Activated CD4-positive, alpha-beta T cell treated with anti-CD3 and anti-CD28 coated beads, Interleukin-2, amount 50 U/mL, for 16 hours (primary cell): ENCODE measurements around the gene LGR6.
"Not testable (repeated sequence)": the region's sequence is repeated elsewhere in the genome, so short reads cannot be mapped to it uniquely, and the experiment has no call there.

ENCODE experiments used
- DNase-seq: peaks from one replicate; pipeline ENCODE4 v3.0.0-alpha.2; 2020

LGR6 gene

DNA sequence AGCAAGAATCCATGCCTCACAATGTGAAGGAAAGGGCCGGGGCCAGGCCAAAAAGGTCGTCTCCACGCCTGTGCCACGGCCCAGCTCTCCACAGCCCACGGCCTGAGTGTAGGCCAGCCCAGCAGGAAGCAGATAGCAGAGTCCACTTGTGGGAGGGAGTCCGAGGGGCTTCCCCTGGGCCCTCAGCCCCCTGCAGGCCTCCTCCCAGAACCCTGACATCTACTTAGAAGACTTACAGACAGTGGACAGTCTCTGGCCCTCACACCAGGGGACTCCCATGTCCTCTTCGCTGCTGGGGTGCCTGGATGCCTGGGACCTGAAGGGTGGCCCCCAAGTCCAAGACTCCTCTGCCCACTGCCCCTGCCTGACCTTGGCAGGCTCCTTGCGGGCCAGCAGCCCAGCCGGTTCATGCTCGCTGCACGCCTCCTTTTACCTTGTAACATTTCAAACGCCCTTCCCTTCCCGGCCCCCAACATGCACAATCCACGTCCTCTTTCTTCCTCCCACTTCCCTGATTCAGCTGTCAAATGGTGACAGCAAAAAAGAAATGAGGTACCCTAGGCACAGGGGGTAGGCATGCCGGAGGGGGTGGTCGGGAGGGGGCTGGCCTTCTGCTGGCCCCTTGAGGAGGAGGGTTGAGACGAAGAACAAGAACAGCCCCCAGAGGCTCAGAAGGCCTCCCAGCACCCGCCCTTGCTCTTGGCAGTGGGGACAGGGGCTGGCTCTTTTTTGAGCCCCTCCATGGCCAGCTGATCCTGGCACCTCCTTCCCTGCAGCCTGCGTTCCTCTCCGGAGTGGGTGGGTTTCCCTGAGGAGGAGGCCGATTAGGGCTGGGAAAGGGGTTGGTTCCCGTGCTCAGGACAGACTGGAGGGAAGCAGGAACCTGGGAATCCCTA lies 32.2 kb upstream of the LGR6 start:
- no peak for DNase-seq

DNA sequence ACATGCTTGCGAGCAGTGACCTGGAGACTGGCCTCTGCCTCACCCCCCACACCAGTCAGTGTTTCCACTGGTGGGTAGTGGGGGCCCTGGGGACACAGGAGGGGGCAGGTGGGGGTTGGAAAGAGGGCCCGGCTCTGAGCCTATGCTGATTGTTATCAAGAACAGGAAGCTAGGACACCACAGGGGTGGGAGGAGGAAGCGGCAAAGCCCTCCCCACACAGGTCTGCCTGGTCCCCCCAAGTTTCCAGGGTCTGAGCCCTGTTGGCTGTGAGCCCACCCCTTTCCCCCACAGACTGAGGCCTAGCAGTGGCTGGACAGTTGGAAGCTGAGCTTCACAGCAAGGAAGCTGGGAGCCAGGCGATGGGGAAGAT lies 31.6 kb upstream of the LGR6 start:
- DNase-seq, result peak; percentile 64

DNA sequence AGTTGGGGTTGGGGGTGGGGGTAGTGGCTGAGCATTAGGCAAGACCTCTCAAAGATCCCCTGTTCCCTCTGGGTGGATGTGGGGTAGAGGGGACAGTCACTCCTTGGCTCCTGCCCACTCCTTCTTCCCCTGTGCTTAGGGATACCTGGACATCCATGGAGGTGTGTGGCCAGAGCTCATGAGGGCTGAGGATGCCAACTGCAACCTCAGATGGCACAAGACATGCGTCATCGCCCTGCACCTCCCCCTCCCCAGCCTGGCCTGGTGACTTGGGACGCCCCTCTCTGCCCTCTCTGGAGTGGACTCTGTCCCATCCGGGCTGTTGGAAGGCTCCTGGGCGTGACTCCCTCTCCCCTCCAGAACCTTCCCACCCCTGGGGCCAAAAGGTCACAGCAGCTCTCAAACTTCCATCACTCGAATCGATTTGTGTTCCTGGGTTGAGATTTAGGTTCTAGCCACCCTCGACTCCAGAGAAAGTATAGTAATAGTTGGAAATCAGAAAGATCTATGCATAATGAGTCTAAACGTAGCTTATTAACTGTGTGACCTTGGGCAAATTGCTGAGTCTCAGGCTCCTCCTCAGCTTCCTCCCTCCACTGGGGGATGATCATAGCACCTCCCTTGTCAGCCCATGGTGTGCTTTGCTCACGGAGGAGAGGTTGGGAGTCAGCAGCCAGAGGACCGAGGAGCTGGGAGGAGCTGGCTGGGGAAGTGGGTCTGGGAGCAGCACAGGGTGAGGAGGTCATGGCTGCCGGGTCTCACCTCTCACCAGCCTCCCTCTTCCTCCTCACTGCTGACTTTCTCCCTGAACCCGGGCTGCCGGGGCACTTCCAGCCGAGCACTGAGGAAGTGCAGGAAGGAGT lies 30.9 kb upstream of the LGR6 start:
- DNase-seq, result peak; percentile 63

DNA sequence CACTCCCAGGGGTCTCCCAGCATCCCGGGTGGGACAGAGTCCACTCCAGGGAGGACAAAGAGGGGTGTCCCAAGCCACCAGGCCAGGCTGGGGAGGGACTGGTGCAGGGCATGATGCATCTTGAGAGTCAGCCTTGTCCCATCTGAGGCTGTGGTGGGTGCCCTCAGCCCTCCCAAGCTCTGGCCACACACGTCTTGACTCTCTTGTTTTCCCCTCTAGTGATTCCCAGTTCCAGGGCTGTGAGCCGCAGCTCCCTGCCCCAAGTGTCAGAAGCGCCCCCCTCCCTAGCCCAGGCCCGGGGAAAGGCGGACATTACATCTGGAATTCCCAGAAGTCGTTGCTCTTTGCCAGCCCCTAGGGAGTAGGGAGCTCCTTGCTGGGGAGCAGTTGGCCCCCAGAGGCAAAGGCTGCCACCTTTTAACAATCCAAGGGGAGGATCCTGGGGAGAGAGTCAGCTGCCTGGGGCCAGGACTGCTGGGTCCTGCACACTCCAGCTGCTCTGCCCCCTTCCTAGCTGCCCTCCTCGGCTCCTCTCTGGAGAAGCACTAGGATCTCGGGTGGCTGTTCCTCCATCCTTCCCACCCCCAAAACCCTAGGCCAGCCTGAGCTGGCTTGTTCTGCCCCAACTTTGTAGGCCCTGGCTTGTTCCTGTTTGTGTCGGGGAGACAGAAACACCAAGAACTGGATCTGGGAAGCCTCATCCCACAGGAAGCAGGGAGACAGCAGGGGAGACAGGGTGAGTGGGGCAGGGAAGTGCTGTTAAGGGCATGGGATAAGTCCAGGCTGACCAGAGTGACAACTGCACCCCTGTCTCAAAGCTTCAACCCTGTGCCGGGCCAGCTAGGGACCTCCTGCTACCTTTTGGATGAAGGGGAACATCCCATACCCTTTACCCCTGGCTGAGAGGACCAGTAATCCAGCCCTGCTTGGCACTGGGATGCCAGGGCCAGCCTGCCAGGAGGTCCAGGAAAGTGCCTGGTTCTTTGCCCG lies 30.0 kb upstream of the LGR6 start:
- DNase-seq, result no peak

DNA sequence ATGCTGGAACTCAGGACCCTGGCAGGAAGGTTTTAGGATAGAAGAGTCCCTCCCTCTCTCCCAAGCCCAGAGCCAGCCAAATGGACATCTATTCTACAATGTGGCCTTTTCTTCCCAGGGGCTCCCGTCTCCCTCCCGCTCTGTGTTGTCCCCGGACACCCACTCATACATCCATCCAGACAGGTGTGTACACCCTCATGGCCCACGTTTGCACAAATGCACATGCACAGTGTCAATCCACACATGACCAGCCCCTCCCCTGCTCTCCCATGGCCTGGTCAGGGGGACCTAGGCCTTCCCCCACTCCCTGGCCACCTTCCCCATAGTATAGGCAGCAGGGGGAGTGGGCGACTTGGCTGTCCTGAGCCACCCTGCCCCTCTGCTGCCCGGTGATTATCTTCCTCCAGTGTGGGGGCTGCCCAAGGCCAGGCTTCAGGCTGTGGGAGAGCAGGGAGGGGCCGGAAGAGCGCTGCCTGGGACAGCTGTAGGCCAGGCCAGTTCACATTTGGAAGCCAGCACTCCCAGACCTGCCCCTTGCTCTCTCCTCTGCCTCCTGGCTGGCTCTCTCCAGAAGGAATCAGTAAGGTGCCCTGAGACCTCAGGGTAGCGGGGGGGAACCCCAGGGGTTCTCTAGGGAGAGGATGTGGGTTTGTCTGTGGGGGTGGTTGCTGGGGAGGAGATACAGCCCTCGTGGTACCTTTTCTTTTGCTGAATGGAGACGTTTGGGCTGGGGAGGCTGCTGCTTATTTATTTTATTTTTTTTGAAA lies 29.1 kb upstream of the LGR6 start:
- DNase-seq, result peak; percentile 82

DNA sequence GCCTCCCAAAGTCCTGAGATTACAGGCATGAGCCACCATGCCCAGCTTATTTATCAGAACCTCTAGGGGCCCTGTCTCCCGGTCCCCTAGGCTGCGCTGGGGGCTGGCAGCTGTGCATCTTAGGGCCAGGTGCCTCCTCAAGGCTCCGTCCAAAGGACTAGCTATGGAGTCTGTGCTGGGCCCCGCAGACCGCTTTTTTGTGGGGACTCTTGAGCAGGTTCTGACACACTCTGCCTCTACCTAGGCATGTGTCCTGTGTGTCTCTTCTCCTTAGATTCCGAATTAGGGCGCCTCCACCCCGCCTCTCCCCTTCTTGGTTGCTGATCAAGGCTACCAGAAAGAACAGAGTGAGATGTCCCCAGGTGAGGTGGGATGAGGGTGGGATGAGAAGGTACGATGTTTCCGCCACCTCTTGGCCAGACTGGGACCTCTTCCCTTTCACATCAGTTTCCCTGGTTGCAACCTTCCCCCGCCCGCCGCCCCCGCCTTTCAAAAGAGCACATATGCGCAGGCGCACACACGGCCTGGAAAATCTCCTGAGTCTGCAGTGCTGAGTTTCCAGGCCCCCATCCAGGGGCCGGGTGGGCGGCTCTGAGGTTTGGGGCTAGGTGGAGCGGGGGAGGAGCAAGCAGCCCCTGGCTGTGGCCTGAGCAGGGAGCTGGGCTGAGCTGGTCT lies 28.2 kb upstream of the LGR6 start:
- no peak for DNase-seq

DNA sequence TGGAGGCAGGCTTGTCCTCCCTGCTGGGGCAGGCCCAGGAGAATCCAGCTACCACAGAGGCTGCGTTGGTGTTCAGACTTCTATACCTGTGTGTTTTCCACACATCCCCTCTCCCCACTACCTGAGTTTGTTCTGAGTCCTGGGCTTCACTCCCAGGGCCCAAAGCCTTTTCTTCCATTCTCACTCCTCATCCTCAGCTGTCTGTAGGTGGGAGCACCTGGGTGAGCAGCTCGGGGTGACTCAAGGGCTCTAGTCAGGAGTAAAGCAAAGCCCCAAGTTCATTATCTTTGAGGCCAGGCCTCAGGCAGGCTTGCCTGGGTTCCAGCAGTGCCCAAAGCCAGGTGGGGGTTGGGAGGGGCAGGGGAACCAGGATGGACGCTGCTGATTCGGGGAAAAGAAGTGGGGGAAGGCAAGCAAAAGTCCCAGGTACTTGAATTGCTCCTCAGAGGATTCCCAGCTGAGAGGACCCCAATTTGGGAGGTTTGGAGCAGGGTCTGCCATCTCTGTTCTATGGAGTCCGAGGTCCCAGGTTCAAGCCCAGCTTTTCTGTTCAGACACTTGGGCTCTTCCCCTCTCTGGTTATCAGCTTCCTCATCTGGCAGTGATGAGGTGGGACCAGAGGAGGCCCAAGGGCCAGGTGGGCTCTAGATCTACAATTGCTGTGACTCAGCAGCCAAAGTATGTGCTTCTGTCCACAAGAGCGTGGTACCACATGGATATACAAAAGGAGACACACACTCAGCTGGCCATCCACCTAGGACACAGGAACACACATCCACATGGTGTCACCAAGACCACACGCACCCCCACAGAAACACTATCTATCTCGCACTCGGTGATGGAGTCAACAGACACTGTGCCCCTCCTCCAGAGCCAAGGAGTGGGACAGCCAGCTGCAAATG lies 27.4 kb upstream of the LGR6 start:
- DNase-seq, result no peak

DNA sequence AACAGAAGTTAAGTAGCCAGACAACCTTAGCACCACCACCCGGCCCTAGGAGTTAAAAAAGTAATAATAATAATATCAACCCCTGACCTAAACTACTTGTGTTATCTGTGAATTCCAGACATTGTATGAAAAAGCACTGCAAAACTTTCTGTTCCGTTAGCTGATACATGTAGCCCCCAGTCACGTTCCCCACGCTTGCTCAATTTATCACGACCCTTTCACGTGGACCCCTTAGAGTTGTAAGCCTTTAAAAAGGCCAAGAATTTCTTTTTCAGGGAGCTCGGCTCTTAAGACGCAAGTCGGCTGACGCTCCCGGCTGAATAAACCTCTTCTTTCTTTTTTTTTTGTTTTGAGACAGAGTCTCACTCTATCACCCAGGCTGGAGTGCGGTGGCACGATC lies 26.5 kb upstream of the LGR6 start:
- DNase-seq, result not testable (repeated sequence)

DNA sequence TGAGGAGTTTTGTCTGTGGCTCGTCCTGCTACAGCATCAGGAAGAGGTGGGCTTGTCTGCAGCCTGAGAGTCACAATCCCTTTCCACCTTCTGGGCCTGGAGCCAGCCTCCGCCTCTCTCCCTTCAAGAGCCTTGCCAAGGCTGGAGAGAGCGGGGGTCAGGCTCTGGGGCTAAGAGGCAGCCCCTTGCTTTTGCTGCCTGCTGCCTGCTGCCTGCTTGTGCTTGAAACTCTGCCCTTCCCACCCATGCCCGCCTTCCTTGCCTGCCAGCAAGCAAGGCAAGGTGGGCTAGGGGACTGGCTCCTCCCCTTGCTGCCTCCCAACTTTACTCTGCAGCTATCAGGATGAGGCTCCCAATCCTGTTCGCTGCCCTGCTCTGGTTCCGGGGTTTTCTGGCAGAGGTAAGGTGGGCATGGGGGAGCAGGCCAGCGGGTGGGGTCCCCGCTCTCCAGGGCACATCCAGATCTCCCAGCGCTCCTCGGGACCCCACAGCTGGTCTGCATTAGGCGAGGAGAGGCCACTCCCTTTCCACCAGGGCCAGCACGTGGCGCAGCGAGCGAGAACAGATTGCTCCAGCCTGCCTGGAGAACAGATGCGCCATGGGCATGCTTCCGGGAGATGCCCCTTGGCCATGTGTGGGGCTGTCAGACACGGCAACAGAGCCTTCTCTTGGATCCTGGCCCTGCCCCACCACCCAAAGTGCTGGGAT lies 25.7 kb upstream of the LGR6 start:
- no peak for DNase-seq

DNA sequence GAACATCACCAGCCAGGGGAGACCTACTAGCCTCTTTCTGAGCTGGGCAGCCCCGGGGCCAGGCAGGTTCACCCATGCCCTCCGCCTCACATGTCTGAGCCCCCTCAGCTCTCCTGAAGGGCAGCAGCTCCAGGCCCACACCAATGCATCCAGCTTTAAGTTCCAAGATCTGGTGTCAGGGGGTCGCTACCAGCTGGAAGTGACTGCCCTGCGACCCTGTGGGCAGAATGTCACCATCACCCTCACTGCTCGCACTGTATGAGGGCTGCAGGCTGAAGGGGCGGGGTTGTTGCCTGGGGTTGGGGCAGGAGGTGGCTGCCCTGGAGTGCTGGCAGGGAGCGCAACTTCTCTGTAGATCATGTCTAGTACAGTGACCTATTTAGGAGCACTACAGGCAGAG lies 24.7 kb upstream of the LGR6 start:
- DNase-seq, result no peak

DNA sequence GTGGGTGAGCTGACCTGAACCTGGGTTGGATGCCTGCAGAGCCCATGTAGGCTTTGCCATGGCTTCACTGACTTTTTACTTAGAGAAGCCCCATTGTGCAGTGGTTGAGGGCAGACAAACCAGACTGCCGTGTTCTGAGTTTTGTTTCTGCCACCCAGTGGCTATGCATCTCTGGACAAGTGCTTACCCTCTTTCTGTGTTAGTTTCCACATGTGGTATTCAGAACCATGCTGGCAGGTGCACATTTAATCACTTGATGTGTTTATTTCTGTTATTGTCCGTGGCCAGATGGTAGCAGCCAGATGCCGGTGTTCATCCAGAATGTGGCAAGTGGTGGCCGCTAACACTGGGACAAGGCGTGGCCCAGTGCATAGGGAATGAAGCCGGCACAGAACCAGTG lies 22.9 kb upstream of the LGR6 start:
- DNase-seq, result no peak

DNA sequence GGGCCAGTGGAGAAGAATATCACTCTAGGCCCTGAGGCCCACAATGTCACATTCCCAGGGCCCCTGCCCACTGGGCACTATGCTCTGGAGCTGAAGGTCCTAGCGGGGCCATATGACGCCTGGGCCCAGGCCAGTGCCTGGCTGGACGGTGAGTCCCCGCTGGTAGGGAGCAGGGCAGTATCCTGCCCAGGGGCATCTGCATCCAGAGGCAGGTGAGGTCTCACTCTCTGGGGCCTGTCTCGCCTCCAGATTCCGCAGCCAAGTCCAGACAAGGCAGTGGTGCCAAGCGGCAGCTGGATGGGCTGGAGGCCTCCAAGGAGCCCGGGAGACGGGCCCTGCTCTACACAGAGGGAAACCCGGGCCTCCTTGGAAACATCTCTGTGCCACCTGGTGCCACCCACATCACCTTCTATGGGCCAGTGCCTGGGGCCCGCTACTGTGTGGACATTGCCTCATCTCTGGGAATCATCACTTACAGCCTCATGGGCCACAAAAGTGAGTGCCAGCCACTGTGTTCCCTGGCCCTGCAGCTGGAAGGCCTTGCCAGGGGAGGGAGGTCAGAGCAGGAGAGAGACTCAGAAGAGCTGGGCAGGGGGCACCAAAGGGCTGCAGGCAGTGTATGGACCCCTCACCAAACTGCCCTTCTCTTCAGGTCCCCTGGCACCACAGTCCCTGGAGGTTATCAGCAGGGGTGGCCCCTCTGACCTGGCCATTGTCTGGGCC lies 22.1 kb upstream of the LGR6 start:
- DNase-seq, result no peak

DNA sequence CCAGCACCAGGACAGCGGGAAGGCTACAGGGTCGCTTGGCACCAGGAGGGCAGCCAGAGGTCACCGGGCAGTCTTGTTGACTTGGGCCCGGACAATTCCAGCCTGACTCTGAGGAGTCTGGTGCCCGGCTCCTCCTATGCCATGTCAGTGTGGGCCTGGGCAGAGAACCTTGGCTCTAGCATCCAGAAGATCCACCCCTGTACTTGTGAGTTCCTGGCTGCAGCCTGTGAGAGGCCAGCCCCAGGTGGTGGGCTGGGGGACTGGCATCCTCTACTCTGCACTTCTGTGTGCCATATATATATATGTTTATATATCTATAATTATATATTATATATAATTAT lies 21.6 kb upstream of the LGR6 start:
- no peak for DNase-seq

DNA sequence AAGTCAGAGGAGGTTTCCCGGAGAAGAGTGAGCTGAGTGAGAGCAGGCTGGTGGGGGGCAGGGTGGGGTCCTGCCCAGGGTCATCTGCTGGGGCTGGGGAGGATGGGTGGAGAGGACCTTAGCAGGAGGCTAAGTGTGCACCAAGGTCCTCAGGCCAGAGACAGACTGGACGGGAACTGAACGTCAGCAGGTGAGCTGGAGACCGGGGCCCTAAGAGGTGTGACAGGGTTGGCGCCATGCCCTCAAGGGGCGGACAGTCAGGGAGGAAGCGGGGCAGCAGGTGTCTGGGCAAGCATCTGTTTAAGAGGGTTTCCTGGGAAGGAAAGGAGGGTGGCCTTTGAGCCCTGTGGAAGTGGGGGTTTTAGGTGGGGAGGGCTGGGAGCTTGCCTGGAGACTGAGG lies 19.6 kb upstream of the LGR6 start:
- no peak for DNase-seq

DNA sequence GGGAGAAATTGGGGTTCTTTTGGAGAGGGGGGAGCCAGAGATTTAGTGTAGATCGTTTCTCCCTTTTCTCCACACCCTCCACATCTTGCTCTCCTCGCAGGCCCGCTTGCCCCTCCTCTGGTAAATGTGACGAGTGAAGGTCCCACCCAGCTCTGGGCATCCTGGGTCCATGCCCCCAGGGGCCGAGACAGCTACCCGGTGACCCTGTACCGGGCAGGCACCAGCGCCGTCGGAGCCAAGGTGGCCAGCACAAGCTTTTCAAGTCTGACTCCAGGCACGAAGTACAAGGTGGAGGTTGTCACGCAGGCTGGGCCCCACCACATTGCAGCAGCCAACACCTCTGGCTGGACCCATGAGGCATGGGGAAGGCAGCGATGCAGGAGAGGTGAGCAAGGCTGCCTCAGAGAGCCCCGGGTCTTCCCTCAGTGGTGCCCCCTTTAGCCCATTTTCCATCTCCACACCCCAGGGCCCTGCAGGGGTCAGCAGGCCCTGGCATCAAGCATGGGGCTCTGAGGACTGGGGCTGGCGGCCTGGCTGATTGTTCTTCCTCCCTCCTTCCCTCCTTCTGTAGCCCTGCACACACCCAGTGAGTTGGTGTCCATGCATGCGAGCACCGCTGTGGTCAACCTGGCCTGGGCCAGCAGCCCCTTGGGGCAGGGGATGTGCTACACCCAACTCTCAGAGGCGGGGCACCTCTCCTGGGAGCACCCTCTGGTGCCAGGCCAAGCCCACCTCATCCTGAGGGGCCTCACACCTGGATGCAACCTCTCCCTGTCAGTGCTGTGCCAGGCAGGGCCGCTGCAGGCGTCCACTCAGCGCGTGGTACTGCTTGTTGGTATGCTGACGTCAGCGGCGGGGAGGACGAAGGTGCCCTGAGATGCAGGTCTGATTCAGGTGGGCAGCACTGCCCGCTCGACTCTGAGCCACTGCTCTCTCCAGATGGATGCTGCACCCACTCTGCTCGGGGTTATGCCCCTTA lies 16.4 kb upstream of the LGR6 start:
- DNase-seq, result no peak

DNA sequence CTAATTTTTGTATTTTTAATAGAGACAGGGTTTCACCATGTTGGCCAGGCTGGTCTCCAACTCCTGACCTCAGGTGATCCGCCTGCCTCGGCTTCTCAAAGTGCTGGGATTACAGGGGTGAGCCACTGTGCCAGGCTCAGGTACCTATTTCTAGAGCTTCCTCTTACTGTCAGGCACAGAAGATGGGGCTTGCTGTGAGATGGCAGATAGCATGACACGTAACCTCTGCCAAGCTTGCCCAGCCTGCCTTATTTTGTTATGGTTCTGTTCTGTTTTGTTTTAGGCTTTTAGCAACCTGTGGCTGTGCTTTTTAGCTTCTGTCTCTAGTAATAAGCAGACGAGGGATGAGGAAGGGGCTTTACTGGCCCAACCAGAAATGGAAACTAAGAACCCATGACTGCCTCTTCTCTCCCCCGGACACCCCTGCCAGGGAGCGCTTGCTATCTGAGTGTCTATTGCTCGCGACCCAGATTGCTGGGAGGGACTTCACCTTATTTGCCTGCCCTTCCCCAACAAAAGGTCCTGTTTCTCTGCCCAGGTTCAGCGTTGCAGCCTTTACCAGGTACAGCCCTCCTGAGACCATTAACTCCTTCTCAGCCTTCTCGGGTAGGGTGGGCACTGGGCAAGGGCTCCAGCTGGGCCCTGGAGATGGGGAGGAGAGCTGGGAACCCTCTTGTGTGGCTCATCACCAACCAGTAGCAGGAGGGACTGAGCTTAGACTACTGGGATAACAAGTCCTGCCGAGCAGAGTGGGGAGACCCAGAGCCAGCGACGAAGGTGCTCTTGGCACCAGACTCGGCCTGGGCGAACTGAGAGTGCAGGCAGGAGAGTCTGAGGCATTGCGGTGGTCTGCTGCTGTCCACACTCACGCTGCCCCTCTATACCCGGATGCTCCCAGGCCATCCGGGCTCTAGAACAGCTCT lies 13.5 kb upstream of the LGR6 start:
- DNase-seq, result no peak

DNA sequence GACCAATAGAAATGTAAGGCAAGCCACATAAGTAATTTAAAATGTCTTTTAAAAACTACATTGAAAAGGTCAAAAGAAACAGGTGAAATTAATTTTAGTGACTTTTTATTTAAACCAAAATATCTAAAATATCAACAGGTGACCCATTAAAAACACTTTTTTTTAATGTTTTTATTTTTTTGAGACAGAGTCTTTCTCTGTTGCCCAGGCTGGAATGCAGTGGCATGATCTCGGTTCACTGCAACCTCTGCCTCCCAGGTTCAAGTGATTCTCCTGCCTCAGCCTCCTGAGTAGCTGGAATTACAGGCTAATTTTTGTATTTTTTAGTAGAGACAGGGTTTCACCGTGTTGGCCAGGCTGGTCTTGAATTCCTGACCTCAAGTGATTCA lies 12.9 kb upstream of the LGR6 start:
- DNase-seq, result not testable (repeated sequence)
